K562 (cell line): Measurements from ENCODE around the gene ZNF541. TPM values are rescaled to one million over a fixed set of nuclear protein-coding genes. Genes with fewer than 3 reads are reported as not detected.

Source experiments
- CEBPB ChIP-seq: fragments of 450-650 bp; IDR thresholded peaks from 2 replicates; pipeline ENCODE4 v1.6.1; 2016; ENCODE audit warnings: missing genetic modification characterization, missing compliant biosample characterization
- ETV5 ChIP-seq: sonication (generic); formaldehyde crosslinking; IDR thresholded peaks from 2 replicates; pipeline ENCODE4 v1.4.0; 2020; ENCODE audit warnings: low read depth, mild to moderate bottlenecking, missing genetic modification reagents
- HDAC1 ChIP-seq, 2 experiments: fragments of 450-650 bp; IDR thresholded peaks; 2 replicates each; pipeline ENCODE4 v1.6.1; 2016 to 2017; ENCODE audit warnings: inconsistent platforms in 1 of 2, mild to moderate bottlenecking in 1 of 2, moderate library complexity in 1 of 2
- HNRNPK ChIP-seq: fragments of 200-400 bp; formaldehyde crosslinking; IDR thresholded peaks from one replicate; pipeline ENCODE4 v1.6.1; 2018; ENCODE audit warnings: mild to moderate bottlenecking, low read depth, low read length; ENCODE audit not compliant: poor library complexity, severe bottlenecking
- MCM5 ChIP-seq: fragments of 450-650 bp; IDR thresholded peaks from 2 replicates; pipeline ENCODE4 v1.6.1; 2016; ENCODE audit warnings: low read depth
- POLR3A ChIP-seq: IDR thresholded peaks from 2 replicates; pipeline ENCODE4 v1.6.1; 2011; ENCODE audit warnings: borderline replicate concordance, mild to moderate bottlenecking, moderate library complexity; ENCODE audit not compliant: insufficient read length, insufficient read depth; ENCODE audit errors: extremely low read depth
- RB1 ChIP-seq: fragments of 450-650 bp; IDR thresholded peaks from 2 replicates; pipeline ENCODE4 v1.6.1; 2017; ENCODE audit warnings: low read depth, mild to moderate bottlenecking
- RBM39 ChIP-seq: fragments of 200-400 bp; formaldehyde crosslinking; optimal IDR thresholded peaks from 2 replicates; pipeline ENCODE3; 2018; ENCODE audit warnings: low read depth, low read length
- SAP30 ChIP-seq: fragments of 200-600 bp; sonication (generic); IDR thresholded peaks from 2 replicates; pipeline ENCODE4 v1.6.1; 2012; ENCODE audit warnings: borderline replicate concordance, low read depth, mild to moderate bottlenecking, moderate library complexity, low read length, control low read depth, inconsistent platforms; ENCODE audit not compliant: insufficient read depth, poor library complexity, severe bottlenecking
- SIN3B ChIP-seq: fragments of 450-650 bp; IDR thresholded peaks from 2 replicates; pipeline ENCODE4 v1.6.1; 2017; ENCODE audit warnings: low read depth, mild to moderate bottlenecking, moderate library complexity
- ZNF133 ChIP-seq: fragments of 250-450 bp; sonication (Bioruptor Pico); IDR thresholded peaks from 2 replicates; pipeline ENCODE4 v1.4.0; 2020; ENCODE audit warnings: mild to moderate bottlenecking
- polyA plus RNA-seq, 8 experiments: library from polyadenylated mRNA; depleted of rRNA in 4 of 8; stranded (reverse) in 5 of 8; unstranded in 3 of 8; fragments of >200 nt; fragmentation: Nextera tagmentation in 2 of 8; fragmentation: Illumina TruSeq in 1 of 8; extraction: Ambion mirVana in 2 of 8; extraction: Trizol in 1 of 8; gene quantifications; 2 replicates each; pipeline versions ENCODE4 v1.2.1 to v1.2.3, GENCODE V29; 2011 to 2014; ENCODE audit warnings: inconsistent platforms in 1 of 8, missing spikeins in 1 of 8
- total RNA-seq, 7 experiments: library from RNA; depleted of rRNA in 6 of 7; stranded (reverse); fragments of >200 nt in 6 of 7; fragmentation: Illumina TruSeq in 2 of 7; extraction: Trizol in 2 of 7; gene quantifications; 2 replicates each; pipeline versions ENCODE4 v1.2.1 to v1.2.3, GENCODE V29; 2011 to 2021; ENCODE audit warnings: low replicate concordance in 1 of 7
- TF ChIP-seq, protein P1 (sequence below): fragments of 450-650 bp; IDR thresholded peaks from 2 replicates; pipeline ENCODE4 v1.6.1; 2016; ENCODE audit warnings: missing biosample characterization, missing genetic modification characterization
- TF ChIP-seq, protein P2 (sequence below): fragments of 200-800 bp; sonication (Bioruptor generic); IDR thresholded peaks from 2 replicates; pipeline ENCODE4 v1.6.1; 2017; ENCODE audit warnings: missing genetic modification characterization, missing compliant biosample characterization
- TF ChIP-seq, protein P3 (sequence below): fragments of 450-650 bp; IDR thresholded peaks from 2 replicates; pipeline ENCODE4 v1.7.1; 2018; ENCODE audit warnings: mild to moderate bottlenecking, low read depth; ENCODE audit not compliant: partially characterized antibody
- TF ChIP-seq, protein P4 (sequence below), 2 experiments: IDR thresholded peaks; 2 replicates each; pipeline ENCODE4 v1.6.1; 2012; ENCODE audit warnings: improper control_type of control experiment in 2 of 2, low read depth in 2 of 2, low read length in 2 of 2, borderline replicate concordance in 1 of 2
- TF ChIP-seq, protein P5 (sequence below): fragments of 200-800 bp; sonication (Bioruptor generic); IDR thresholded peaks from 2 replicates; pipeline ENCODE4 v1.6.1; 2017; ENCODE audit warnings: missing genetic modification characterization, missing compliant biosample characterization

ZNF541 gene
- total and polyA plus RNA-seq, 9 of the 15 experiments (the other 6 are each of a cell fraction or from before 2014, with no cell fraction given): 0.04 to 0.11 (median 0.05) TPM; not detected in 1

DNA sequence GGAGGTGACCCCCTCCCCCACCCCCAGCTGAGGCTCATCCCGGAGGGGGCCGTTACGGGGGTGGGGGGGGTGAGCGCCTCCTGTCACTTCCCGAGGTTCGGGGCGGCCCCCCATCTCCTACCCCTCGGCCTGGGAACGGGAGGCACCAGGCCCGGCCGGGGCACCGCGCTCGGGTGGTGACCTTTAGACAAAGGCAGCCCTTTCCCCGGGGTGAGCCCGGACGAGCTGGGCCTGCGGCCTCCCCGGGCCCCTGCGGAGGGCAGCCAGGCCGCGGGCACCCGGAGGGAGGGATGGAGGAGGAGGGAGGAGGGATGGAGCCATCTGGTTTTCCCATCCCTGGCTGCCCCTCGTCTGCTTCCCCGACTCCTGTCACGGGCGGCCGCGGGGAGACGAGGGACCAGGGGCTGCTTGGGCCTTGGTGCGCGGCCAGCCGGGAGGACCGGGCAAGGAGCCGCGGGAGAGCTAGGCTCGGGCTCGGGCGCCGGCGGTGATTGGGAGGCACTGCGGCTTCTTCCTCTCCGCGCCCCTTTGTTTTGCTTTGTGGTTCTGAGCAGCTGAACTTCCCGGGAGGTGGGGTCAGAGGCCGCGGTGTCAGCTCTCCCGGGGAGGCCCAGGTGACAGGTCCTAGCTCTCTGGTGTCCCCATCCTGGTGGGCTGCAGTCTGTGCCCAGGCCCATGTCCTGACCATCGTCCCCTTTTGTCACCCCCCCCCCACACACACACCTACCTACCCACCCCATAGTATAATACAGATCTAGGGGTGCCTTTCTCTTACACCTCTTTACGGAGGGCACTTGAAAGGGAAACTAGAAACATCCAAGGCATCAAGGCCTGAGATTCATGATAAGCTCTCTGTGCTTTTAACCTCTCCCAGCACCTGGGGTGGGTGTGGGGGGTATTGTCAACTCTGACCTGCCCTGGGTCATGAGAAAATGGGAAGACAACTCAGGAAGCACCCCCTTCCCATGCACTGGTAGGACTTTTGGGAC is 37.3 kb upstream of the ZNF541 start (continued):
- TF ChIP-seq HNRNPK (no peak), POLR3A (no peak), ETV5 (no peak), RBM39 (no peak), SAP30 (no peak), HDAC1 (IDR thresholded peaks at IDR 0.05) (no peak), CEBPB (tag) (no peak), SIN3B (no peak), RB1 (peak; percentile 27; the same call in 1 of the 2 replicates), ZNF133 (CRISPR knock-in tag) (no peak), MCM5 (no peak)
- TF ChIP-seq, protein P1, sequence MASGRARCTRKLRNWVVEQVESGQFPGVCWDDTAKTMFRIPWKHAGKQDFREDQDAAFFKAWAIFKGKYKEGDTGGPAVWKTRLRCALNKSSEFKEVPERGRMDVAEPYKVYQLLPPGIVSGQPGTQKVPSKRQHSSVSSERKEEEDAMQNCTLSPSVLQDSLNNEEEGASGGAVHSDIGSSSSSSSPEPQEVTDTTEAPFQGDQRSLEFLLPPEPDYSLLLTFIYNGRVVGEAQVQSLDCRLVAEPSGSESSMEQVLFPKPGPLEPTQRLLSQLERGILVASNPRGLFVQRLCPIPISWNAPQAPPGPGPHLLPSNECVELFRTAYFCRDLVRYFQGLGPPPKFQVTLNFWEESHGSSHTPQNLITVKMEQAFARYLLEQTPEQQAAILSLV (tag): no peak
- TF ChIP-seq, protein P2, sequence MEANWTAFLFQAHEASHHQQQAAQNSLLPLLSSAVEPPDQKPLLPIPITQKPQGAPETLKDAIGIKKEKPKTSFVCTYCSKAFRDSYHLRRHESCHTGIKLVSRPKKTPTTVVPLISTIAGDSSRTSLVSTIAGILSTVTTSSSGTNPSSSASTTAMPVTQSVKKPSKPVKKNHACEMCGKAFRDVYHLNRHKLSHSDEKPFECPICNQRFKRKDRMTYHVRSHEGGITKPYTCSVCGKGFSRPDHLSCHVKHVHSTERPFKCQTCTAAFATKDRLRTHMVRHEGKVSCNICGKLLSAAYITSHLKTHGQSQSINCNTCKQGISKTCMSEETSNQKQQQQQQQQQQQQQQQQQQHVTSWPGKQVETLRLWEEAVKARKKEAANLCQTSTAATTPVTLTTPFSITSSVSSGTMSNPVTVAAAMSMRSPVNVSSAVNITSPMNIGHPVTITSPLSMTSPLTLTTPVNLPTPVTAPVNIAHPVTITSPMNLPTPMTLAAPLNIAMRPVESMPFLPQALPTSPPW (CRISPR knock-in tag): no peak
- TF ChIP-seq, protein P3, sequence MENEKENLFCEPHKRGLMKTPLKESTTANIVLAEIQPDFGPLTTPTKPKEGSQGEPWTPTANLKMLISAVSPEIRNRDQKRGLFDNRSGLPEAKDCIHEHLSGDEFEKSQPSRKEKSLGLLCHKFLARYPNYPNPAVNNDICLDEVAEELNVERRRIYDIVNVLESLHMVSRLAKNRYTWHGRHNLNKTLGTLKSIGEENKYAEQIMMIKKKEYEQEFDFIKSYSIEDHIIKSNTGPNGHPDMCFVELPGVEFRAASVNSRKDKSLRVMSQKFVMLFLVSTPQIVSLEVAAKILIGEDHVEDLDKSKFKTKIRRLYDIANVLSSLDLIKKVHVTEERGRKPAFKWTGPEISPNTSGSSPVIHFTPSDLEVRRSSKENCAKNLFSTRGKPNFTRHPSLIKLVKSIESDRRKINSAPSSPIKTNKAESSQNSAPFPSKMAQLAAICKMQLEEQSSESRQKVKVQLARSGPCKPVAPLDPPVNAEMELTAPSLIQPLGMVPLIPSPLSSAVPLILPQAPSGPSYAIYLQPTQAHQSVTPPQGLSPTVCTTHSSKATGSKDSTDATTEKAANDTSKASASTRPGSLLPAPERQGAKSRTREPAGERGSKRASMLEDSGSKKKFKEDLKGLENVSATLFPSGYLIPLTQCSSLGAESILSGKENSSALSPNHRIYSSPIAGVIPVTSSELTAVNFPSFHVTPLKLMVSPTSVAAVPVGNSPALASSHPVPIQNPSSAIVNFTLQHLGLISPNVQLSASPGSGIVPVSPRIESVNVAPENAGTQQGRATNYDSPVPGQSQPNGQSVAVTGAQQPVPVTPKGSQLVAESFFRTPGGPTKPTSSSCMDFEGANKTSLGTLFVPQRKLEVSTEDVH: no peak
- TF ChIP-seq, protein P4, sequence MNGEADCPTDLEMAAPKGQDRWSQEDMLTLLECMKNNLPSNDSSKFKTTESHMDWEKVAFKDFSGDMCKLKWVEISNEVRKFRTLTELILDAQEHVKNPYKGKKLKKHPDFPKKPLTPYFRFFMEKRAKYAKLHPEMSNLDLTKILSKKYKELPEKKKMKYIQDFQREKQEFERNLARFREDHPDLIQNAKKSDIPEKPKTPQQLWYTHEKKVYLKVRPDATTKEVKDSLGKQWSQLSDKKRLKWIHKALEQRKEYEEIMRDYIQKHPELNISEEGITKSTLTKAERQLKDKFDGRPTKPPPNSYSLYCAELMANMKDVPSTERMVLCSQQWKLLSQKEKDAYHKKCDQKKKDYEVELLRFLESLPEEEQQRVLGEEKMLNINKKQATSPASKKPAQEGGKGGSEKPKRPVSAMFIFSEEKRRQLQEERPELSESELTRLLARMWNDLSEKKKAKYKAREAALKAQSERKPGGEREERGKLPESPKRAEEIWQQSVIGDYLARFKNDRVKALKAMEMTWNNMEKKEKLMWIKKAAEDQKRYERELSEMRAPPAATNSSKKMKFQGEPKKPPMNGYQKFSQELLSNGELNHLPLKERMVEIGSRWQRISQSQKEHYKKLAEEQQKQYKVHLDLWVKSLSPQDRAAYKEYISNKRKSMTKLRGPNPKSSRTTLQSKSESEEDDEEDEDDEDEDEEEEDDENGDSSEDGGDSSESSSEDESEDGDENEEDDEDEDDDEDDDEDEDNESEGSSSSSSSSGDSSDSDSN (IDR thresholded peaks at IDR 0.05; ENCODE audit: borderline replicate concordance in 1 of 2, low read depth in 2 of 2, low read length in 2 of 2): peak; percentile 54 to 85; a peak in 2 of 4 replicates
- TF ChIP-seq, protein P5, sequence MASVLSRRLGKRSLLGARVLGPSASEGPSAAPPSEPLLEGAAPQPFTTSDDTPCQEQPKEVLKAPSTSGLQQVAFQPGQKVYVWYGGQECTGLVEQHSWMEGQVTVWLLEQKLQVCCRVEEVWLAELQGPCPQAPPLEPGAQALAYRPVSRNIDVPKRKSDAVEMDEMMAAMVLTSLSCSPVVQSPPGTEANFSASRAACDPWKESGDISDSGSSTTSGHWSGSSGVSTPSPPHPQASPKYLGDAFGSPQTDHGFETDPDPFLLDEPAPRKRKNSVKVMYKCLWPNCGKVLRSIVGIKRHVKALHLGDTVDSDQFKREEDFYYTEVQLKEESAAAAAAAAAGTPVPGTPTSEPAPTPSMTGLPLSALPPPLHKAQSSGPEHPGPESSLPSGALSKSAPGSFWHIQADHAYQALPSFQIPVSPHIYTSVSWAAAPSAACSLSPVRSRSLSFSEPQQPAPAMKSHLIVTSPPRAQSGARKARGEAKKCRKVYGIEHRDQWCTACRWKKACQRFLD (CRISPR knock-in tag): no peak
